ENCODE measurements around the gene PHAF1.

GRCh38 chr16:67108931-67109406 is 772 bp upstream of the PHAF1 start:
- TF ChIP-seq CTCF (IDR thresholded peaks at IDR 0.05 in 2 of 3, conservative IDR thresholded peaks at IDR 0.05 in 1 of 3; ENCODE audit: borderline replicate concordance in 1 of 3, insufficient read depth in 1 of 3, low read depth in 2 of 3, low read length in 2 of 3) (no peak), CEBPB (IDR thresholded peaks at IDR 0.05; ENCODE audit: low read depth) (no peak), RAD21 (IDR thresholded peaks at IDR 0.05; ENCODE audit: low read depth) (no peak), ZNF274 (IDR thresholded peaks at IDR 0.05; ENCODE audit: low read depth, low read length) (no peak), POLR2A (IDR thresholded peaks at IDR 0.05; ENCODE audit: borderline replicate concordance, extremely low read depth, insufficient read depth, insufficient read length) (no peak), EZH2phosphoT487 (IDR thresholded peaks at IDR 0.05; ENCODE audit: borderline replicate concordance) (no peak)
